ENCODE measurements around the gene KRTAP12-4. TPM values are rescaled to one million over a fixed set of nuclear protein-coding genes. Genes with fewer than 3 reads are reported as not detected.

The KRTAP12-4 gene
- polyA plus RNA-seq, 1 experiment = not detected

- no peak for TF ChIP-seq CTCF (IDR thresholded peaks at IDR 0.05; ENCODE audit: insufficient read depth, low read depth, low read length)
- Histone ChIP-seq H3K36me3 (ENCODE audit: control insufficient read depth, insufficient read depth, low read length) (no peaks in the 10 kb centered on the region), H3K4me3 (ENCODE audit: low read depth, low read length) (no peak overlapping the region), H3K27me3 (ENCODE audit: control insufficient read depth, insufficient read depth, low read length) (no peaks in the 10 kb centered on the region)
- no peak for DNase-seq (ENCODE audit: low read depth)
- CTCF ChIA-PET = no interaction called here
- POLR2A ChIA-PET = no interaction called here
Observed at GRCh38 chr21:44658913-44659595, 4.6 kb upstream of the KRTAP12-4 start.

- no peak for DNase-seq (ENCODE audit: low read depth)
- CTCF ChIA-PET = no interaction called here
- no peak overlapping the region for H3K4me3 ChIP-seq (ENCODE audit: low read depth, low read length)
- no peak for TF ChIP-seq CTCF (IDR thresholded peaks at IDR 0.05; ENCODE audit: insufficient read depth, low read depth, low read length)
- H3K27me3 ChIP-seq (ENCODE audit: control insufficient read depth, insufficient read depth, low read length) = no peaks in the 10 kb centered on the region
- H3K36me3 ChIP-seq (ENCODE audit: control insufficient read depth, insufficient read depth, low read length) = no peaks in the 10 kb centered on the region
- POLR2A ChIA-PET = no interaction called here
Observed at GRCh38 chr21:44658541-44658910, 4.1 kb upstream of the KRTAP12-4 start.

- TF ChIP-seq CTCF (IDR thresholded peaks at IDR 0.05; ENCODE audit: insufficient read depth, low read depth, low read length) = no peak
- ChIA-PET CTCF (no interaction called here), POLR2A (no interaction called here)
- DNase-seq (ENCODE audit: low read depth) = no peak
- no peak within 1 kb of the TSS for H3K4me3 ChIP-seq (ENCODE audit: low read depth, low read length)
- H3K36me3 ChIP-seq (ENCODE audit: control insufficient read depth, insufficient read depth, low read length) = no peaks in the 10 kb centered on the region
- no peaks in the 10 kb centered on the region for H3K27me3 ChIP-seq (ENCODE audit: control insufficient read depth, insufficient read depth, low read length)
Observed at GRCh38 chr21:44657635-44658540, 3.4 kb upstream of the KRTAP12-4 start, which contains the start of gene KRTAP12-3. Gene KRTAP12-3 (plus strand): TSS chr21:44657932. CDS start chr21:44657980, 48 bp downstream.

GRCh38 chr21:44656868-44657267, 2.4 kb upstream of the KRTAP12-4 start:
- DNase-seq (ENCODE audit: low read depth) = no peak
- no peaks in the 10 kb centered on the region for H3K27me3 ChIP-seq (ENCODE audit: control insufficient read depth, insufficient read depth, low read length)
- H3K36me3 ChIP-seq (ENCODE audit: control insufficient read depth, insufficient read depth, low read length) = no peaks in the 10 kb centered on the region
- CTCF ChIA-PET = no interaction called here
- no peak overlapping the region for H3K4me3 ChIP-seq (ENCODE audit: low read depth, low read length)
- POLR2A ChIA-PET = no interaction called here
- TF ChIP-seq CTCF (IDR thresholded peaks at IDR 0.05; ENCODE audit: insufficient read depth, low read depth, low read length) = no peak
